Measurements from ENCODE around the gene UQCRQ. TPM values are rescaled to one million over a fixed set of nuclear protein-coding genes. Genes with fewer than 3 reads are reported as not detected.
"Not testable (repeated sequence)": the region's sequence is repeated elsewhere in the genome, so short reads cannot be mapped to it uniquely, and the experiment has no call there.

The UQCRQ gene
- total RNA-seq, 1 experiment from 2014 or later, result 261 TPM

- no peak for DNase-seq (ENCODE audit: extremely low read depth, low read depth)
Measured at GRCh38 chr5:132831095-132831860, 35.2 kb upstream of the UQCRQ start.

GRCh38 chr5:132832612-132833011 lies 33.8 kb upstream of the UQCRQ start:
- DNase-seq (ENCODE audit: extremely low read depth, low read depth), result no peak

- no peak for DNase-seq (ENCODE audit: extremely low read depth, low read depth)
Measured at GRCh38 chr5:132834057-132834456, 32.4 kb upstream of the UQCRQ start.

- DNase-seq (ENCODE audit: extremely low read depth, low read depth), result no peak
Measured at GRCh38 chr5:132836852-132837251, 29.6 kb upstream of the UQCRQ start.

- DNase-seq (ENCODE audit: extremely low read depth, low read depth), result no peak
Measured at GRCh38 chr5:132837868-132838267, 28.6 kb upstream of the UQCRQ start.

- DNase-seq (ENCODE audit: extremely low read depth, low read depth), result no peak
Measured at GRCh38 chr5:132838516-132839282, 27.7 kb upstream of the UQCRQ start.

GRCh38 chr5:132839426-132840301 lies 26.8 kb upstream of the UQCRQ start:
- no peak for DNase-seq (ENCODE audit: extremely low read depth, low read depth)

- no peak for DNase-seq (ENCODE audit: extremely low read depth, low read depth)
Measured at GRCh38 chr5:132840313-132840712, 26.1 kb upstream of the UQCRQ start.

- DNase-seq (ENCODE audit: extremely low read depth, low read depth), result no peak
Measured at GRCh38 chr5:132840896-132841295, 25.5 kb upstream of the UQCRQ start.

GRCh38 chr5:132841305-132841704 lies 25.1 kb upstream of the UQCRQ start:
- DNase-seq (ENCODE audit: extremely low read depth, low read depth), result no peak

GRCh38 chr5:132848270-132848669 lies 18.2 kb upstream of the UQCRQ start:
- DNase-seq (ENCODE audit: extremely low read depth, low read depth), result no peak

- DNase-seq (ENCODE audit: extremely low read depth, low read depth), result no peak
Measured at GRCh38 chr5:132849347-132849746, 17.1 kb upstream of the UQCRQ start.

- no peak for DNase-seq (ENCODE audit: extremely low read depth, low read depth)
Measured at GRCh38 chr5:132850066-132850465, 16.4 kb upstream of the UQCRQ start.

GRCh38 chr5:132853323-132853722 lies 13.1 kb upstream of the UQCRQ start:
- DNase-seq (ENCODE audit: extremely low read depth, low read depth), result no peak

- no peak for DNase-seq (ENCODE audit: extremely low read depth, low read depth)
Measured at GRCh38 chr5:132853790-132854189, 12.7 kb upstream of the UQCRQ start.

GRCh38 chr5:132854301-132854700 lies 12.1 kb upstream of the UQCRQ start:
- DNase-seq (ENCODE audit: extremely low read depth, low read depth), result no peak

- DNase-seq (ENCODE audit: extremely low read depth, low read depth), result not testable (repeated sequence)
Measured at GRCh38 chr5:132854992-132855391, 11.4 kb upstream of the UQCRQ start.

GRCh38 chr5:132856011-132856410 lies 10.4 kb upstream of the UQCRQ start:
- DNase-seq (ENCODE audit: extremely low read depth, low read depth), result no peak

- no peak for DNase-seq (ENCODE audit: extremely low read depth, low read depth)
Measured at GRCh38 chr5:132859889-132860437, 6.5 kb upstream of the UQCRQ start.

- no peak for DNase-seq (ENCODE audit: extremely low read depth, low read depth)
Measured at GRCh38 chr5:132860742-132861141, 5.7 kb upstream of the UQCRQ start.
